Left lung (tissue), 10 donors: ENCODE measurements around the gene WDR27. TPM values are rescaled to one million over a fixed set of nuclear protein-coding genes. Genes with fewer than 3 reads are reported as not detected.

Experiments
- ATAC-seq: fragments of 200-7000 bp; cut with Tn5 transposase; one replicate; pipeline ENCODE4 v1.9.1; 2020; ENCODE audit warnings: moderate library complexity
- DNase-seq, 4 donors: peaks; one replicate each; pipeline ENCODE4 v3.0.0-alpha.2; 2013 to 2020
- H3K27ac ChIP-seq, 2 donors: fragments of 200-600 bp; sonication (generic) in 1 of 2; one replicate each; pipeline versions ENCODE4 v1.5.0 to v1.8.0; 2020 to 2021
- H3K27me3 ChIP-seq, 2 donors: fragments of 200-600 bp; sonication (generic) in 1 of 2; one replicate each; pipeline versions ENCODE4 v1.5.0 to v1.8.0; 2020 to 2021
- H3K36me3 ChIP-seq, 2 donors: fragments of 200-600 bp; sonication (generic) in 1 of 2; one replicate each; pipeline versions ENCODE4 v1.5.0 to v1.8.0; 2020 to 2021
- H3K4me1 ChIP-seq, 2 donors: fragments of 200-600 bp; one replicate each; pipeline ENCODE4 v1.8.0; 2021
- H3K4me3 ChIP-seq, 2 donors: fragments of 200-600 bp; sonication (generic) in 1 of 2; one replicate each; pipeline versions ENCODE4 v1.5.0 to v1.8.0; 2020 to 2021; ENCODE audit warnings: mild to moderate bottlenecking in 1 of 2
- H3K9me3 ChIP-seq, 2 donors: fragments of 200-600 bp; sonication (generic) in 1 of 2; one replicate each; pipeline versions ENCODE4 v1.5.0 to v1.8.0; 2020 to 2021
- intact Hi-C, 2 donors: fragments of 100-400 bp; cut with DNase I; formaldehyde crosslinking; loops; one replicate each; pipeline versions ENCODE4 v1.11.2 to v1.14.2; 2022
- polyA plus RNA-seq, 6 donors: library from polyadenylated mRNA; unstranded; fragments of 120-200 nt; gene quantifications; one replicate each; pipeline ENCODE4 v1.2.1, GENCODE V29; 2013; ENCODE audit not compliant: insufficient read length in 6 of 6
- total RNA-seq, 2 donors: library from RNA; stranded (reverse); fragmentation: NEBNext Ultra II Directional; extraction: Animal tissue kit (Norgen Biotek cat#: 25700); gene quantifications; one replicate each; pipeline ENCODE4 v1.2.1, GENCODE V29; 2021
- TF ChIP-seq, protein P1 (sequence below), 2 donors: fragments of 200-600 bp; sonication (generic) in 1 of 2; IDR thresholded peaks; one replicate each; pipeline versions ENCODE4 v1.5.0 to v1.8.0; 2021; ENCODE audit warnings: antibody characterized with exemption in 2 of 2
- donor health status: DM: no; HTN: yes; CAD: no.
- donor health status: DM: no; HTN: no; CAD: no.

WDR27 gene
- total and polyA plus RNA-seq, 8 donors = 31.3 to 104 (median 86.3) TPM

DNA sequence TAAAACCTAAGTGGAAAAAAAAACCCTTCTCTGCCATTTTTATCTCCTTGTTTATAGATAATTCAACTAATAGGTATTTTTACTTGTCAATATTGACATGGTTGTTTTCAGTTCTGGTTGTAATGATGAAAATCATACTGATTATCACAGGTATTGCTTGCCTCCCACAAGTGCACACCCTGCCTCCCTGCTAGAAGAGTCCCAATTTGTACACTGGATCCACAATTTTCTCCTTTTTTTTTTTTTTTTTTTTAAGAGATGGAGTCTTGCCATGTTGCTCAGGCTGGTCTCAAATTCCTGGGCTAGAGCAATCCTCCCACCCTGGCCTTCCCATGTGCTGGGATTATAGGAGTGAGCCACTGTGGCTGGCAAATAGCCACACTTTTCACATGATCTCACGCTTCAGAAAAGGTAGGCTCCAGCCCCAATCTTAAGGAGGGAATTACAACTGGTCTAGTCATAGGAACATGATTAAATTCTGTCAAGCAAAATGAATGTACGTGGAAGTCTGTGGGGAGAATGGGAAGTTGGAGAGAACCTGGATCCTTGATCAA lies 37.2 kb upstream of the WDR27 start:
- Histone ChIP-seq H3K27me3 (no peaks in the 10 kb centered on the region), H3K9me3 (no peaks in the 10 kb centered on the region), H3K27ac (no peak overlapping the region), H3K4me1 (no peaks in the 10 kb centered on the region), H3K4me3 (no peak overlapping the region), H3K36me3 (no peaks in the 10 kb centered on the region)
- ATAC-seq (no peak), DNase-seq (no peak)
- TF ChIP-seq, protein P1, sequence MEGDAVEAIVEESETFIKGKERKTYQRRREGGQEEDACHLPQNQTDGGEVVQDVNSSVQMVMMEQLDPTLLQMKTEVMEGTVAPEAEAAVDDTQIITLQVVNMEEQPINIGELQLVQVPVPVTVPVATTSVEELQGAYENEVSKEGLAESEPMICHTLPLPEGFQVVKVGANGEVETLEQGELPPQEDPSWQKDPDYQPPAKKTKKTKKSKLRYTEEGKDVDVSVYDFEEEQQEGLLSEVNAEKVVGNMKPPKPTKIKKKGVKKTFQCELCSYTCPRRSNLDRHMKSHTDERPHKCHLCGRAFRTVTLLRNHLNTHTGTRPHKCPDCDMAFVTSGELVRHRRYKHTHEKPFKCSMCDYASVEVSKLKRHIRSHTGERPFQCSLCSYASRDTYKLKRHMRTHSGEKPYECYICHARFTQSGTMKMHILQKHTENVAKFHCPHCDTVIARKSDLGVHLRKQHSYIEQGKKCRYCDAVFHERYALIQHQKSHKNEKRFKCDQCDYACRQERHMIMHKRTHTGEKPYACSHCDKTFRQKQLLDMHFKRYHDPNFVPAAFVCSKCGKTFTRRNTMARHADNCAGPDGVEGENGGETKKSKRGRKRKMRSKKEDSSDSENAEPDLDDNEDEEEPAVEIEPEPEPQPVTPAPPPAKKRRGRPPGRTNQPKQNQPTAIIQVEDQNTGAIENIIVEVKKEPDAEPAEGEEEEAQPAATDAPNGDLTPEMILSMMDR (IDR thresholded peaks at IDR 0.05) = no peak
- intact Hi-C loops = no loop called here

DNA sequence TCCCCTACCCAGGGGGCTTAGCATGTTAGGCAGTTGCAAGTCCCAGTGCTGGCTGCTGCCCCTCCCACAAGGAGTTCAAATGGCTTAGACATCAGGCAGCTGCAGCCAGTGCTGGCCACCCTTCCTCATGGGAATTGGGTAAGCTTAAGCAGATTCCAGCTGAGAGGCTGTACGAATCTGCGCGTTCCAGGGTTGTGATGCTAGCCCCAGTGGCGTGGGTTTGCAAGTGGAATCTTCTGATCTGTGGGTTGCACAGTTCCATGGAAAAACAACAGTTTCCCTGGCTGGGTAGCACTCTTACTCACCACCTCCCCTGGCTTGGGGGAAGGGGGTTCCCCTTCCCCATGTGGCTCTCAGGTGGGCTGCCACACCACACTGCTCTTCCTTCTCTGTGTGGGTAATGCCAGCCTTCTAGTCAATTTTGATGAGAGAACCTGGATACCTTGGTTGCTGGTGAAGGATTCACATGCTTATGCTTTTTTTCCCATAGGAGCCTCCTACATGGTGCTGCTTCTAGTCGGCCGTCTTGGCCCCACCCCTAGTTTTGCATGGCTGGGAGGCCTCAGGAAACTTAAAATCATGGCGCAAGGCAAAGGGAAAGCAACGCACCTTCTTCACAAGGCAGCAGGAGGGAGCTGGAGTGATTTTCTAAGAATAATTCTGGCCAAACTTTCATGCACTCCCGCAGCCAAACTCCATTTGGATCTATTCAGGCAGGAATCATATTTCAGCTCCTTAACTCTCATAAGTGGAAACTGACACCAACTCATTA lies 36.6 kb upstream of the WDR27 start:
- DNase-seq (peak in 1 of 4 donors; percentile 25), ATAC-seq (peak; percentile 56)
- intact Hi-C loops = no loop called here

DNA sequence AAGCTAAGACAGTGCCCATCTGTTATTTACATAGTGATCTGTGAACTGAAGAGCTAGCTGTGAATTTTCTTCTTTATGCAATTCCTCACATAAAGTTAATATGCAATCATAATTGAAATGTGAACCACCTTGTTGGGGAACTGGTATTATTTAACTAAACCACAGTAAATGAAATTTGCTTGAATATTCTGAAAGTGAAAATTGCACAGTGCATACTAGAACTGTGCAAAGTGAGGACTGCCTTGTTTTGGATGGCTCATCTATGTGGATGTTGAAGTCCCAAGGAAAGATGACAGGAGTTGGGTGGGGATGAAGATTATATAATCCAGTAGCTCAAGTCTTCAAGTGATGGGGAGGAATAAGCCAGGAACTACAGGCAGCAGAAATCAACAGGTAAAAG lies 28.1 kb upstream of the WDR27 start:
- TF ChIP-seq, protein P1 (IDR thresholded peaks at IDR 0.05) = no peak
- Histone ChIP-seq H3K4me1 (peaks cover 0 to 9% of the 10 kb centered on the region in 2 donors), H3K27ac (no peak overlapping the region), H3K27me3 (peaks cover 0 to under 1% of the 10 kb centered on the region in 2 donors), H3K36me3 (no peaks in the 10 kb centered on the region), H3K4me3 (no peak overlapping the region), H3K9me3 (no peaks in the 10 kb centered on the region)
- no peak for ATAC-seq
- no peak for DNase-seq
- intact Hi-C loops = no loop called here

More for the DNA sequence above, 36.6 kb upstream of the WDR27 start:
- Histone ChIP-seq H3K27ac (no peak overlapping the region), H3K27me3 (no peaks in the 10 kb centered on the region), H3K36me3 (no peaks in the 10 kb centered on the region), H3K4me3 (no peak overlapping the region), H3K4me1 (no peaks in the 10 kb centered on the region), H3K9me3 (no peaks in the 10 kb centered on the region)
- TF ChIP-seq, protein P1 (IDR thresholded peaks at IDR 0.05) = no peak

DNA sequence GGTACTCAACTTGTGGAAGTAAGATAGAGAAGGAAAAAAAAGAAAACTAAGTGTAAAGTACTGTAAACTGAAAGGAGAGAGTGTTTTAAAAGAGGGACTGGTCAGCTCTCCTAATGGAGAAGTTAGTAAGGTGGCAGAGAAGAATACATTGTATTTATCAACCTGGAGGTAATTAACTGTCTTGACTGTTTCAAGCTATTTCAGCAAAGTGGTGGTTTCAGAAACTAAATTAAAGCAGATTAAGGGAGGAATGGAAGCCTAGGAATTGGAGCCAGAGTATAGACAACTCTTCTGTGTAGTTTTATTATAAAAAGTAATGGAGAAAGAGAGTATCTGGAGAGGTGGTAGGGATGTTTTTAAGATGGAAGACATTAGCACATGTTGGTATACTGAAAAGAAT lies 25.1 kb upstream of the WDR27 start:
- Histone ChIP-seq H3K27ac (no peak overlapping the region), H3K4me1 (peaks cover under 1 to 22% of the 10 kb centered on the region in 2 donors), H3K27me3 (peaks cover 0 to 6% of the 10 kb centered on the region in 2 donors), H3K36me3 (no peaks in the 10 kb centered on the region), H3K9me3 (no peaks in the 10 kb centered on the region), H3K4me3 (no peak overlapping the region)
- DNase-seq = no peak
- TF ChIP-seq, protein P1 (IDR thresholded peaks at IDR 0.05) = no peak
- ATAC-seq = no peak
- intact Hi-C loops = no loop called here

DNA sequence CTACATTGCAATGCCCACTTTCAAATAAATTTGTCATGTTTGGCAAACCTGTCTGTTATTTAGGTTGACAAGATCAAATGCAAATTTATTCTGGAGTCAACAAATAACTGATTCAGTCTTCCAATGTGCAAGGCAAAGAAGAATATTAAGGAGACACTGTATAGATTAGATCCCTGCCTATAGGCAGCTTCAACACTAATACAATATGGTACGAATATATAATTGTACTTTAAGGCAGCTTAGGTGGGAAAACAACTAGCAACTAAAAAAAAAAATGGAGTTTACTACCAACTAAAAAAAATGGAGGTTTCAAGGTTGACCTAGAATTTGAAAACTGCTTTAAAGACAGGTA lies 24.2 kb upstream of the WDR27 start:
- intact Hi-C loops = no loop called here
- TF ChIP-seq, protein P1 (IDR thresholded peaks at IDR 0.05) = no peak
- no peak overlapping the region for H3K27ac ChIP-seq
- DNase-seq = no peak
- H3K4me3 ChIP-seq = no peak overlapping the region
- no peaks in the 10 kb centered on the region for H3K9me3 ChIP-seq
- H3K27me3 ChIP-seq = peaks cover 0 to 6% of the 10 kb centered on the region in 2 donors
- H3K36me3 ChIP-seq = no peaks in the 10 kb centered on the region
- ATAC-seq = no peak
- H3K4me1 ChIP-seq = peaks cover 4 to 32% of the 10 kb centered on the region in 2 donors
